NOMO-1 (cell line): Measurements from ENCODE around the gene MPHOSPH6.
"Not testable (repeated sequence)": the region's sequence is repeated elsewhere in the genome, so short reads cannot be mapped to it uniquely, and the experiment has no call there.

Experiments
- DNase-seq, 2 experiments: peaks; one replicate each; lab custom pipeline; 2025; ENCODE audit not compliant: unreplicated experiment in 2 of 2; lab: John Stamatoyannopoulos, UW

The MPHOSPH6 gene

DNA sequence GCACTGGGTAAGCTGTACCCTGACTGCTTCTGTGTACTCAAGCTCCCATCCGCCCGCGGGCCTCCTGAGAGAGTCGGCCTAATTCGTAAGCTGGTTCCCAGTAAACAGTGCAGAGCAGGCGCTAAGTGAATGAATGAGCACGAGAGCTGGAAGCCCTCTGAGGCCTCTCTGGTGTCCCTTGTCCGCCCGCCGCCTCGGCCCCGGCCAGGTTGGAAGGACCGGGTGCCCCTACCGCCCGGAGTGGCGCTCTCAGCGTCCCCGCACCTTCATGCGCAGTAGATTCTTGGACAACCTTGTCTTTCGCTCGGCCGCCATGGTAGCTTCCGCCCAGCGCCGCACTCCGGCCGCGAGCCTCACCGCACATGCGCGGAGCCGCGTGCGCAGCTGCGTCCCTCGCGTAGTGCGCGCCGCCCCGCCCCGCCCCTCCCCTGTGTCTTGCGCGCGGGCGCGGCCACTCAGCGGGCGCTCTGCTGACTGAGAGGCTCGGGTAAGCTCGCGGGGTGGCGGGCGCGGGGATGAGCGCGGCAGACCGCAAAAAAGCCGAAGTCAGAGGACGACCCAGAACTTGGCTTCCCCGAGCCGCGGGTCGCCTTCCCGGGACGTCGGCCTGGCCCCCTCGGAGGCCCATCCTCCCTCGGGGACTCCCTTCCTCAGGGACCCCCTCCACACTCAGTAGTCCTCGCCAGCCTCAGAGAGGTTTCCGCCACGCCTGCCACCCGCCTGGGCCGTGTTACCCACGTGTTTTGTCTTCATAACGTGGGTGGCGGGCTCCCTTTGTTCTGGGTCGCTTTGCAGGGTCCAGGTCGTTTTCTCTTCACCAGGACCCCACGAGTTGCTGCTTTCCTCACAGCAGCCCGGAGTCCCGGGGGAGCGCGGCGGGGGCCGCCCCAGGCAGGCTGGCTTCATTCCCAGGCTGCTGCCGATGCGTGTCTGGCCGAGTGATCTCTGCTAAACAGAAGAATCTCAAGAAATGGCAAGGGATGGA, at the start of gene MPHOSPH6:
TSS of gene MPHOSPH6 (minus strand) at position 364 of the 985 bp plus-strand sequence. CDS start at position 315, 49 bp downstream.
- peak; percentile 72 to 92 for DNase-seq

DNA sequence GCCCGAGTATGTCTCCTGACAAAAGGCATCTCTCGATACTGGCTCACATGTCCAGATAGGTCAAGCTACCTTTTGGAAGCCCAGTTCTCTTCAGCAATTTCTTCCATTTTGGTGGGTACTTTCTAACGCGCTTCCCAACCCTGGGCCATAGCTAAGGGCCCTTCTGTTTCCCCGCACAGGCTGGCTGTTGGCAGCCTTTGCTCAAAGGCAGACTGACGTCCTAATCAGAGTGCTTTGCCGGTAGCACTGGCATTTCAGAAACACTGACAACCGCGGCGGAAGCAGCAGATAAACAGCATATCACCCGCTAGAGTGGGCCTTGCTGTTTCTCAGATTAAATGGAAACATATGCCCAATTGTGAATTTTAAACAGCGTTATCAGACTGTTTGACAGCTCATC, 49.3 kb upstream of the MPHOSPH6 start:
- DNase-seq, result no peak

DNA sequence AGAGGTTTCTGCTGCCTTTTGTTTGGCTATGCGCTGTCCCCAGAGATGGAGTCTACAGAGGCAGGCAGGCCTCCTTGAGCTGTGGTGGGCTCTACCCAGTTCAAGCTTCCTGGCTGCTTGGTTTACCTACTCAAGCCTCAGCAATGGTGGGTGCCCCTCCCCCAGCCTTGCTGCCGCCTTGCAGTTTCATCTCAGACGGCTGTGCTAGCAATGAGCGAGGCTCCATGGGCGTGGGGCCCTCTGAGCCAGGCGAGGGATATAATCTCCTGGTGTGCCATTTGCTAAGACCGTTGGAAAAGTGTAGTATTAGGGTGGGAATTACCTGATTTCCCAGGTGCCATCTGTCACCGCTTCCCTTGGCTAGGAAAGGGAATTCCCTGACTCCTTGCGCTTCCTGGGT, 39.3 kb upstream of the MPHOSPH6 start:
- not testable (repeated sequence) for DNase-seq

- no peak for DNase-seq
Observed at GRCh38 chr16:82203198-82203597, 33.2 kb upstream of the MPHOSPH6 start.

DNA sequence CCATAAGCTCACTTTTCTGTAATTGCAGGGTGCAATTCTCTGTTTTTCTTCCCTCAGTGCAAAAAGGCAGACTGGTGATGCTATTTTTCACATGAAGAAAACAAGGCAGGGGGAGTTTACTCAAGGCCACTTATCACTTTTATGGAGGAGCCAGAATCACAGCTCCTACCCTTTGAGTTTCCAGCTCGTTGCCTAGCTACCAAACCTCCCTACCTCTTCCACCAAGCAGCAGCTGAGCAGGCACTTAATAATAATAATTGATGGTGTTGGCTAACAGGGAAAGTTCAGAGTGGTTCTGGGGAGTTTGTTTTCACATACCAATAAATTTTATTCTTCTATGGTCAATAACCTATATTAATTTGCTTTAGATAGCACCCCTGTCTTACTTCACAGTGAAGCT, 31.9 kb upstream of the MPHOSPH6 start:
- DNase-seq, result no peak

DNA sequence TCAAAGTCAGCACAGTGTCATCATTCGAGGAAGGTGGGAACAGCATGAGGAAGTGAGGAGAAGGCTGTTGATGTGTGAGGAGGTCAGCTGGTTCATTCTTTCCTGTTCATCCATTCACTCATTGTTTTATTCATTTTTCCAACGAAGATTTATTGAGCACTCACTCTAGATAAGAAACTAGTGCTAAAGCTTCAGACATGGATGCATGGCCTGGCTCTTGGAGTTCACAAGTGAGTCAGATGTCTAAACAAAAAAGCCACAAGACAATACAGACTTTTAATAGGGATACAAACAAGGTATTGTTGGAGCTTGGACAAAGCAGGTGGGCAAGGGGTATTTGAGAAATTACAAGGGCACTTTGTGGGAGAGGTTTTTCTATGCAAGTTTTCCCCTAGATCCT, 31.3 kb upstream of the MPHOSPH6 start:
- DNase-seq, result no peak

DNA sequence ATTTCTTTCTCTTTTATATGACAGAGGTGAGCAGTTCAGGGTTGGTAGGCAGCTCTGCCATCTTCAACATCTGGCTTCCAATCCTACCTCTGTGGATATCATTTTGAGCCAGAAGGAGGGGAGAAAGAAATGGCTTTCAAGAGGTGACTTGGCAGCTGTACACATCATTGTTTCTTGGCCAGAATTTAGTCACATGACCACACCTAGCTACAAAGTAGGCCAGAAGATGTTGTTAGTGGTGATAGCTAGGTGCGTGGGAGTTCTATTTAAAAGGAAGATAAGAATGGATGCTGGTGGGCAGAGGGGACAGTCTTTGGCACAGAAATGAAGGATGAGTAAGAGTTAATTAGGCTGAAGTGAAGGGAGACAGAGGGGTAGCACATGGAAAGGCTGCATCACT, 29.2 kb upstream of the MPHOSPH6 start:
- DNase-seq, result no peak

DNA sequence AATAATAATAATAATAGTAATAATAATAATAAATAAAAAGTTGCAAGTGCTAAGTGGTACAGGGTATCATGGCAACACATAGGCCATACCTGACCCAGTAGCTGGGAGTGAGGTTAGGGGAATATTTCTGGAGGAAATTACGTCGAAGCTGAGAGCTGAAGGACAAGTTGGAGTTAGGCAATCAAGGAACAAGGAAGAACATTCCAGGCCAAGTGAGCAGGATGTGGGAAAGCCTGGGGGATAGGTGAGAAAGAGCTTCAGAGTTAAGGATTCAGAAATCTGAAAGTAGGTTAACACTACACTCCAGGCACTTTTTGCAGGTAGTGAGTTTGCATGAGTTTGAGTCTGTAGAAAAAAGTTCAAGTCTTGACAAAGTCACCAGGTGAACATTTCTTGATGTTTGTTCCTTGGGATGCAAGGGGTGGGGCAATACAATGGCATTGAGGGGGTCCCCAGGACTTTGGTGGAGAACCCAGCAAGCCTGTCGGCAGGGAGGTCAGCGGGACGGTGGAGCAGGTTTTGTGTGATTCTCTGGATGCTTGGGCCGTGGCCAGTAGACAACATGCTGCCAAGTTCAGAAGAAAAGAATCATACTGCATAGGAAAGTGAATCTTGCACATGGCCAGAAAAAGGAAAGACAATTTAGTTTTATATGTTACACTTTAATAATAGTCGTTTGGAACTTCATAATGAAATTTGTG, 27.7 kb upstream of the MPHOSPH6 start:
- no peak for DNase-seq

- peak; percentile 47 to 93 for DNase-seq
Observed at GRCh38 chr16:82195917-82196494, 26.0 kb upstream of the MPHOSPH6 start.

- DNase-seq, result no peak
Observed at GRCh38 chr16:82194086-82194485, 24.1 kb upstream of the MPHOSPH6 start.

DNA sequence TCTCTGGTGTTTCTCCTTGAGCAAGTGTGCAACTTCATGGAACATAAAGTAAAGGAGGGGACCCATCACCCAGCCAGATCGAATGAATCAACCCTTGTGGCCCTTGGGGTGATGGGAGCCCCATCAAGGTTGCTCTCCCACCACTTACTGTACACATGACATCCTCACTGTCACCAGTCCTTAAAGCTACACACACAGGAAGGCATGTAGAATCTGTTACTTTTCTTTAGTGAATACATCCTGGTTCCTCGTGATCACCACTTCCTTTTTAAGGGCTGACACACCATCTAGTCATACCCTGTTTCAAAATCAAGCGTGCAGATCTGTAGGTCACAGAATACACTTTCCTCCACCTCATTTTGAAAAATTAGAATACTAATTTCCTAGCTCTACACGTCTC, 22.6 kb upstream of the MPHOSPH6 start:
- DNase-seq, result peak; percentile 79 to 96

- no peak for DNase-seq
Observed at GRCh38 chr16:82190386-82190785, 20.4 kb upstream of the MPHOSPH6 start.

DNA sequence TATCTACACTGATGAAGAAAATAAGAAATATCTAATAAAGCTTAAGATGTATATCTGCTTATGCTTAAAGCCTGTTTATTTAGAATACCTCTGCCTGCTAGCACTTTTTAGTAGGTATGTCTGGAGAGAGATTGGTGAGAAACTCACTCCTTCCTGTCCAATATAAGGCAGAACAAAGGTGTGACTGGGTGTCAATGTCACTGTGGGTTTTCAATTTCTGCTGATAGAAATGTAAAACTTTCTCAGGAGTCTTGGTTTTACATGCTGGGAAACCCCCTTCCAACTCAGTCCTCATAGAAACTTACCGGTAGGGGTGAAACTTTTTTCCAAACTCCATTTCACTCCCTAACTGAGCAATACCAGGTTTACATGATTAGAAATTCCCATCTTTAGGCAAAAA, 17.8 kb upstream of the MPHOSPH6 start:
- DNase-seq, result no peak

DNA sequence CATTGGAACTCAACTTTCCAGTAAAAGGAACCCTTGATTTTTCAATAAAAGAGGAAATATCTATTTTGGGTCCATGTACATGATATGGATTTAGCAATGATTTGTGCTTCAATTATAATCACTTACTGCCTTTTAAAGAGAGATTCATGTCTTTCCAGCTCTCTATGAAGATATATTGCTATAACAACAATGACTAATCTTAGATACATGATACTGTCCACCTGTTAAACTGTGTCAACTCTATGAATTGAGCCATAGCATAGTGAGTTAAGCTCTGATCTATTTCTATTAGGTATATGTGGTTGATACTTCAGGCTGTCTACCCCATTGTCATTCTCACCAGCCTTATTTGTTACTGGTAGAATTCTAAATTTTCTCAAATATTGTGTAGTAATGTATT, 15.0 kb upstream of the MPHOSPH6 start:
- peak in 1 of 2 experiments; percentile 35 for DNase-seq

DNA sequence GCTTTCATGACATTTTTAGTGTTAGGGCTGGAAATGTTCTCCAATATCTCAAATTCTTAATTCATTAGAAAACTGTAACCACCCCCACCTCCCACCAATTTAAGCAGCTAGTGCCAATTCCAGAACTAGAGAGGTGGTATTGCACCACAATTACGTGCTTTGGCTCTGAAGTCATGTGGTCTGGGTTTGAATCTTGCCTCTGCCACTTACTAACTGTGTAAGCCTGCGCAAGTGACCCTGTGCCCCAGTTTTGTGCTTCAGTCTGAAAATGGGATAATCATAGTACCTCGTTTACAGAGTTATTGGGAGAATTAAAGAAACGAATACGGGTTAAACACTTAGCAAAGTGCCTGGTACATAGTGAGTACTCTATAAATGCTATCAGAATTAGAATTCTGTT, 14.2 kb upstream of the MPHOSPH6 start:
- no peak for DNase-seq

- DNase-seq, result no peak
Observed at GRCh38 chr16:82183004-82183397, 13.0 kb upstream of the MPHOSPH6 start.

GRCh38 chr16:82182266-82183003, 12.4 kb upstream of the MPHOSPH6 start:
- DNase-seq, result no peak

DNA sequence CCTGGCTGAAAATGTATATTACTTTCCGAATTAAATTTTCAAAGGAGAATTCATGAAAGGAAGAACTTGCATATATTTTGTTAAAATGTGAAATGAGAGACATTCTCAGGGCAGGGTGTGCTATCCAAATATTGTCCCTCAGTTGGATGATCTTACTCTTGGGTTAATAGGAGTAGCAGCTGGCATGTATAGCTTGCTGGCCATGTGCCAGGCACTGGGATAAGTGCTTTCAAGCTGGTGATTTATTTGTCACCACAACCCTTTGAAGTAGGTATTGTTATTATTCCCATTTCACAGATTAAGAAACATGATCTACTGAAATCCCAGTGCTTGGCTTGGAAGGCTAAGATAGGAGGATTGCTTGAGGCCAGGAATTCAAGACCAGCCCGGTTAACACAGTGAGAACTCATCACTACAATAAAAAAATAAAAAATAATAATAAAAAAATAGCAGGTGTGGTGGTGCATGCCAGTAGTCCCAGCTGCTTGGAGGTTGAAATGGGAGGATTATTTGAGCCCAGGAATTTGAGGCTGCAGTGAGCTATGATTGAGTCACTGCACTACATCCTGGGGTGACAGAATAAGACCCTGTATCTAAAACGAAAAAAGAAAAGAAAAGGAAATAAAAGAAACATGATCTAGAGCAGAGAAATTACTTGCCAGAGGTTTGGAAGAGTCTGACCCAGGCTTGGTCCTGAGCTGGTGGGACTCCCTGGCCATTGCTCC, 11.6 kb upstream of the MPHOSPH6 start:
- no peak for DNase-seq

GRCh38 chr16:82178352-82178751, 8.3 kb upstream of the MPHOSPH6 start:
- DNase-seq, result no peak

DNA sequence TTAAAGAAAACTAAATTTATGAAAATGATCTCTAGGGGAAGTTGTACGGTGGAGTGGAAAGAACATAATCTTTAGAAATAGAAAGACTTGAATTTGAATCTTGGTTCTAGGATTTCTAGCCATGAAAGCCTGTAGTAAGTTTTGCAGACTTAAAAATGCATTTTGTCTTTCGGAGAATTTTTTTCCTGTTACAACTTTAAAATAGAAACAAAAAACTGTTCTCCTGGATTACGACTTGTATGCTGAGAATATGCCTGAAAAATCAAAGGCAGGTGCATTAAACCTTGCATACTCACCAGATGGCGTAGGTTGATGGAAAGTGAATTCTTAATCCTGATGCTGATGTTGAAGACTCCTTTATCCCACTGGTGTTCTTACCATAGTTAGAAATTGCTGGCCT, 7.5 kb upstream of the MPHOSPH6 start:
- DNase-seq, result no peak
